Measurements from ENCODE around the gene TSPAN4. TPM values are rescaled to one million over a fixed set of nuclear protein-coding genes. Genes with fewer than 3 reads are reported as not detected.

The TSPAN4 gene
- total RNA-seq, 4 donors from 2014 or later = 145 to 234 (median 175) TPM

- TF ChIP-seq, protein P1, sequence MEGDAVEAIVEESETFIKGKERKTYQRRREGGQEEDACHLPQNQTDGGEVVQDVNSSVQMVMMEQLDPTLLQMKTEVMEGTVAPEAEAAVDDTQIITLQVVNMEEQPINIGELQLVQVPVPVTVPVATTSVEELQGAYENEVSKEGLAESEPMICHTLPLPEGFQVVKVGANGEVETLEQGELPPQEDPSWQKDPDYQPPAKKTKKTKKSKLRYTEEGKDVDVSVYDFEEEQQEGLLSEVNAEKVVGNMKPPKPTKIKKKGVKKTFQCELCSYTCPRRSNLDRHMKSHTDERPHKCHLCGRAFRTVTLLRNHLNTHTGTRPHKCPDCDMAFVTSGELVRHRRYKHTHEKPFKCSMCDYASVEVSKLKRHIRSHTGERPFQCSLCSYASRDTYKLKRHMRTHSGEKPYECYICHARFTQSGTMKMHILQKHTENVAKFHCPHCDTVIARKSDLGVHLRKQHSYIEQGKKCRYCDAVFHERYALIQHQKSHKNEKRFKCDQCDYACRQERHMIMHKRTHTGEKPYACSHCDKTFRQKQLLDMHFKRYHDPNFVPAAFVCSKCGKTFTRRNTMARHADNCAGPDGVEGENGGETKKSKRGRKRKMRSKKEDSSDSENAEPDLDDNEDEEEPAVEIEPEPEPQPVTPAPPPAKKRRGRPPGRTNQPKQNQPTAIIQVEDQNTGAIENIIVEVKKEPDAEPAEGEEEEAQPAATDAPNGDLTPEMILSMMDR (IDR thresholded peaks at IDR 0.05) = no peak
- no peak for ATAC-seq (ENCODE audit: low FRiP score)
- DNase-seq (ENCODE audit: low spot score) = no peak
Measured at GRCh38 chr11:914204-914603, 71.6 kb downstream of the TSPAN4 start.

- TF ChIP-seq, protein P1 (IDR thresholded peaks at IDR 0.05) = no peak
- no peak for DNase-seq (ENCODE audit: low spot score)
- ATAC-seq (ENCODE audit: low FRiP score) = no peak
Measured at GRCh38 chr11:914747-915501, 72.3 kb downstream of the TSPAN4 start.

Small RNA genes within 50 kb of the gene (small RNA-seq; reads per million reads assigned to genes)
- gene SNORA52 = not detected

Other genes with a start within 250 kb of the TSPAN4 start
- gene IRF7, start 226.9 kb upstream of the TSPAN4 start, total RNA-seq = 10 to 100 TPM; 15.4 to 56.8 (median 35.6) TPM
- gene CDHR5, start 217.9 kb upstream of the TSPAN4 start, total RNA-seq = not detected
- gene SCT, start 215.7 kb upstream of the TSPAN4 start, total RNA-seq = not detected
- under 1 TPM in 1 of 4 donors, not detected in 3; 0.50 TPM for gene DRD4, start 205.6 kb upstream of the TSPAN4 start, total RNA-seq
- gene DEAF1, start 147.6 kb upstream of the TSPAN4 start, total RNA-seq = 10 to 100 TPM; 20.3 to 29.0 (median 23.0) TPM
- gene TMEM80, start 147.0 kb upstream of the TSPAN4 start, total RNA-seq = 10 to 100 TPM; 16.9 to 31.5 (median 21.1) TPM
- 10 to 100 TPM; 14.1 to 27.6 (median 22.3) TPM for gene EPS8L2, start 136.6 kb upstream of the TSPAN4 start, total RNA-seq
- gene TALDO1, start 95.4 kb upstream of the TSPAN4 start, total RNA-seq = 100 to 1,000 TPM; 183 to 295 (median 239) TPM
- 10 to 100 TPM; 12.5 to 19.8 (median 15.1) TPM for gene GATD1, start 65.4 kb upstream of the TSPAN4 start, total RNA-seq
- gene CEND1, start 52.8 kb upstream of the TSPAN4 start, total RNA-seq = not detected
- gene SLC25A22, start 44.6 kb upstream of the TSPAN4 start, total RNA-seq = 10 to 100 TPM in 3 of 4 donors, 1 to 10 TPM in 1; 7.5 to 21.9 (median 12.7) TPM
- 10 to 100 TPM in 1 of 4 donors, 1 to 10 TPM in 3; 7.1 to 22.9 (median 8.3) TPM for gene PIDD1, start 37.6 kb upstream of the TSPAN4 start, total RNA-seq
- gene RPLP2, start 32.9 kb upstream of the TSPAN4 start, total RNA-seq = 1,000 to 10,000 TPM in 1 of 4 donors, 100 to 1,000 TPM in 3; 555 to 1,150 (median 858) TPM
- gene PNPLA2, start 23.9 kb upstream of the TSPAN4 start, total RNA-seq = 100 to 1,000 TPM; 256 to 543 (median 355) TPM
- 10 to 100 TPM in 1 of 4 donors, 1 to 10 TPM in 3; 6.3 to 39.7 (median 6.9) TPM for gene CRACR2B, start 14.9 kb upstream of the TSPAN4 start, total RNA-seq
- gene CD151, start 9.9 kb upstream of the TSPAN4 start, total RNA-seq = 100 to 1,000 TPM; 328 to 675 (median 614) TPM
- gene POLR2L, start 323 bp upstream of the TSPAN4 start, total RNA-seq = 100 to 1,000 TPM in 3 of 4 donors, 10 to 100 TPM in 1; 95.5 to 165 (median 110) TPM
- gene CHID1, start 68.0 kb downstream of the TSPAN4 start, total RNA-seq = 10 to 100 TPM; 56.6 to 90.5 (median 79.8) TPM
- 100 to 1,000 TPM in 2 of 4 donors, 10 to 100 TPM in 2; 68.4 to 126 (median 99.2) TPM for gene AP2A2, start 83.0 kb downstream of the TSPAN4 start, total RNA-seq
- not detected for gene MUC6, start 193.9 kb downstream of the TSPAN4 start, total RNA-seq
- gene MUC2, start 232.0 kb downstream of the TSPAN4 start, total RNA-seq = not detected

Data from omental fat pad (tissue), 4 donors.